PC-3 (cell line): Measurements from ENCODE around the gene PHF2. TPM values are rescaled to one million over a fixed set of nuclear protein-coding genes. Genes with fewer than 3 reads are reported as not detected.

ENCODE experiments used
- ATAC-seq: fragments of 200-7000 bp; cut with Tn5 transposase; 2 replicates; pipeline ENCODE4 v1.9.1; 2020; ENCODE audit warnings: mild to moderate bottlenecking, moderate library complexity
- BruUV-seq: library from RNA; stranded (reverse); fragments of 400-500 nt; replicated peaks from 2 replicates; lab custom pipeline; 2021; lab: Mats Ljungman, UMichigan
- CTCF ChIA-PET: fragments of 300-600 bp; sonication (Branson Sonifier 250); formaldehyde crosslinking; loops from one replicate; lab custom pipeline; 2022; ENCODE audit warnings: antibody characterized with exemption; lab: Charles Lee
- POLR2A ChIA-PET: fragments of 300-600 bp; sonication (Branson Sonifier 250); formaldehyde crosslinking; loops from one replicate; lab custom pipeline; 2022; ENCODE audit warnings: antibody characterized with exemption; ENCODE audit not compliant: unreplicated experiment; lab: Charles Lee
- DNase-seq: peaks from one replicate; pipeline ENCODE4 v3.0.0-alpha.2; 2015
- H2AFZ ChIP-seq: fragments of 300-600 bp; sonication (generic); 2 replicates; pipeline ENCODE4 v1.6.0; 2016; ENCODE audit warnings: antibody characterized with exemption, low read length
- H3F3A ChIP-seq: fragments of 300-600 bp; sonication (generic); one replicate; pipeline ENCODE4 v1.6.0; 2017; ENCODE audit warnings: antibody characterized with exemption, low read length, control low read depth, mild to moderate bottlenecking; ENCODE audit not compliant: unreplicated experiment
- H3K27ac ChIP-seq: fragments of 300-600 bp; sonication (generic); 2 replicates; pipeline ENCODE4 v1.5.1; 2016; ENCODE audit warnings: mild to moderate bottlenecking, low read length
- H3K27me3 ChIP-seq: fragments of 300-600 bp; sonication (generic); 2 replicates; pipeline ENCODE4 v1.6.1; 2016; ENCODE audit warnings: low read length, mixed read lengths
- H3K36me3 ChIP-seq: fragments of 300-600 bp; sonication (generic); 2 replicates; pipeline ENCODE4 v1.6.1; 2016; ENCODE audit warnings: low read depth, mixed run types, low read length, mixed read lengths
- H3K4me1 ChIP-seq: fragments of 300-600 bp; sonication (generic); 2 replicates; pipeline ENCODE4 v1.5.1; 2016; ENCODE audit warnings: low read length; ENCODE audit not compliant: insufficient read depth
- H3K4me2 ChIP-seq: fragments of 300-600 bp; sonication (generic); 2 replicates; pipeline ENCODE4 v1.6.0; 2016; ENCODE audit warnings: low read length
- H3K4me3 ChIP-seq: fragments of 300-600 bp; sonication (generic); 2 replicates; pipeline ENCODE4 v1.5.1; 2016; ENCODE audit warnings: mild to moderate bottlenecking, low read length, mixed read lengths
- H3K79me2 ChIP-seq: fragments of 300-600 bp; sonication (generic); 2 replicates; pipeline ENCODE4 v1.6.1; 2017; ENCODE audit warnings: low read length, mixed read lengths
- H3K9ac ChIP-seq: fragments of 300-600 bp; sonication (generic); 2 replicates; pipeline ENCODE4 v1.6.0; 2016; ENCODE audit warnings: mild to moderate bottlenecking, low read length
- H3K9me2 ChIP-seq: fragments of 300-600 bp; sonication (generic); replicated peaks from 2 replicates; pipeline ENCODE4 v1.6.1; 2016; ENCODE audit warnings: mixed run types, low read length, mixed read lengths
- H3K9me3 ChIP-seq: fragments of 300-600 bp; sonication (generic); 2 replicates; pipeline ENCODE4 v1.6.1; 2016; ENCODE audit warnings: low read length, mixed read lengths
- H4K20me1 ChIP-seq: fragments of 300-600 bp; sonication (generic); 2 replicates; pipeline ENCODE4 v1.6.1; 2016; ENCODE audit warnings: low read length, mixed read lengths
- EZH2 ChIP-seq: fragments of 300-600 bp; sonication (generic); IDR thresholded peaks from one replicate; pipeline ENCODE4 v1.6.1; 2017; ENCODE audit warnings: antibody characterized with exemption, mild to moderate bottlenecking, low read length; ENCODE audit not compliant: unreplicated experiment
- EZH2phosphoT487 ChIP-seq: fragments of 300-600 bp; sonication (generic); IDR thresholded peaks from 2 replicates; pipeline ENCODE4 v1.6.1; 2018; ENCODE audit warnings: mild to moderate bottlenecking, antibody characterized with exemption, low read length, borderline replicate concordance
- intact Hi-C: fragments of 100-400 bp; cut with micrococcal nuclease; formaldehyde crosslinking; loops from 2 replicates; pipeline ENCODE4 v1.9.0; 2023
- total RNA-seq: library from RNA; depleted of rRNA; stranded (reverse); fragments of >200 nt; gene quantifications from 2 replicates; pipeline ENCODE4 v1.2.3, GENCODE V29; 2014
- TF ChIP-seq, protein P1 (sequence below): fragments of 300-600 bp; sonication (generic); conservative IDR thresholded peaks from 2 replicates; pipeline ENCODE4 v1.5.1; 2017; ENCODE audit warnings: antibody characterized with exemption, low read depth, mild to moderate bottlenecking, low read length

The PHF2 gene
- total RNA-seq, 1 experiment from 2014 or later = 10.6 TPM

DNA sequence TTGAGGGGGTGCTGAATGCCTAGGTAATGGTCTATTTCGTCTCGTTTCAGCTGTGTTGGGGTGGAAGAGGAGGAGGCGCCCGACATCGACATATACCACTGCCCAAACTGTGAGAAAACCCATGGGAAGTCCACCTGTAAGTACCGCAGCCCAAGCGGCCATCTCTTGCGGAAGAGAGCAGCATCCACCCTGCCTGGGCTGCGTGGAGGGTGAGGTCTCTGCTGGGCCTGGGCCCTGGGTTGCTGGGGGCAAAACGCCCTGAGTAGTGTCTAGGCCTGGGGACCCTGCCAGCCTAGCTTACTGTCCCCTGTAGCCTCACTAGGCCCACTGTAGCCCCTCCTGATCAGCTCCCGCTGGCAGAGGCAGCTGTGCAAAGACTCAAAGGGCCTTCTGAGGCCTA is 53.5 kb downstream of the PHF2 start:
- DNase-seq (no peak), ATAC-seq (no peak)
- H4K20me1 ChIP-seq = no peaks in the 10 kb centered on the region
- H3K4me3 ChIP-seq = no peak overlapping the region
- CTCF ChIA-PET = no interaction called here
- H2AFZ ChIP-seq = no peak overlapping the region
- POLR2A ChIA-PET = no interaction called here
- no peak overlapping the region for H3K9ac ChIP-seq
- no peaks in the 10 kb centered on the region for H3K9me3 ChIP-seq
- no peak overlapping the region for H3K27ac ChIP-seq
- H3K79me2 ChIP-seq = 0 out of 2 replicates have a peak, but pooled peaks cover 2% of the 10 kb centered on the region
- BruUV-seq = no TSS peak
- H3F3A ChIP-seq = no peaks in the 10 kb centered on the region
- H3K4me1 ChIP-seq = no peaks in the 10 kb centered on the region
- no peak overlapping the region for H3K4me2 ChIP-seq
- H3K36me3 ChIP-seq = no peaks in the 10 kb centered on the region
- H3K9me2 ChIP-seq = no peaks in the 10 kb centered on the region
- intact Hi-C loops = no loop called here
- TF ChIP-seq, protein P1, sequence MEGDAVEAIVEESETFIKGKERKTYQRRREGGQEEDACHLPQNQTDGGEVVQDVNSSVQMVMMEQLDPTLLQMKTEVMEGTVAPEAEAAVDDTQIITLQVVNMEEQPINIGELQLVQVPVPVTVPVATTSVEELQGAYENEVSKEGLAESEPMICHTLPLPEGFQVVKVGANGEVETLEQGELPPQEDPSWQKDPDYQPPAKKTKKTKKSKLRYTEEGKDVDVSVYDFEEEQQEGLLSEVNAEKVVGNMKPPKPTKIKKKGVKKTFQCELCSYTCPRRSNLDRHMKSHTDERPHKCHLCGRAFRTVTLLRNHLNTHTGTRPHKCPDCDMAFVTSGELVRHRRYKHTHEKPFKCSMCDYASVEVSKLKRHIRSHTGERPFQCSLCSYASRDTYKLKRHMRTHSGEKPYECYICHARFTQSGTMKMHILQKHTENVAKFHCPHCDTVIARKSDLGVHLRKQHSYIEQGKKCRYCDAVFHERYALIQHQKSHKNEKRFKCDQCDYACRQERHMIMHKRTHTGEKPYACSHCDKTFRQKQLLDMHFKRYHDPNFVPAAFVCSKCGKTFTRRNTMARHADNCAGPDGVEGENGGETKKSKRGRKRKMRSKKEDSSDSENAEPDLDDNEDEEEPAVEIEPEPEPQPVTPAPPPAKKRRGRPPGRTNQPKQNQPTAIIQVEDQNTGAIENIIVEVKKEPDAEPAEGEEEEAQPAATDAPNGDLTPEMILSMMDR = no peak
- no peak for TF ChIP-seq EZH2phosphoT487
- no peak for TF ChIP-seq EZH2
- no peaks in the 10 kb centered on the region for H3K27me3 ChIP-seq

DNA sequence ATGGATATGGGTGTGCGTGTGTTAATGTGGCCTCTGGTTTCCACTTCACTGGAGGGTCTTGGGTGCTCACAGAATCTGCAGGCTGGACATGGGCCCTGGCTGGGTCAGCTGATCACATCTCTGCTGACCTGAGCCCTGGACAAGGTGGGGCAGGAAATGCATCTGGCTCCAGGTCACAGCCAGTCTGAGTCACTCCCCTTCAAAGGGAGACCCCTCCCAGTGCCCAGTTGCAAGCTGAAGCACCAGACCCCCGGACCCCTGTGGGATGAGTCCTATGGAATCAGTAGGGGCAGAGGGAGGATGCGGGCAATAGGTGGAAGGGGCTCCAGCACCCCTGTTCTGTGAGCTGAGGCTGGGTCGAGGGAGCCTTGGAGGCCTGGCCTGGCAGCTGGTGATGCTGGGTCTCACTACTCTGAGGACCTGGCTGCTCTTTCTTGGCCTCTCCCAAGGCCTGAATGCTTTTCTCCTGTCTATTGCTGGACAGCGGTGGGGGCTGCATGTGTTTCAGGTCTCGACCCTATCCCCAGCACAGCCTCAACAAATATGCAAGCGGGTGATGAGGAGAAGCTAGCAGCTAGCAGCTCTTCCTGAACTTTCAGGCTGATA is 54.5 kb downstream of the PHF2 start:
- Histone ChIP-seq H3K4me1 (no peaks in the 10 kb centered on the region), H4K20me1 (no peaks in the 10 kb centered on the region), H3K9ac (no peak overlapping the region), H2AFZ (no peak overlapping the region), H3K79me2 (0 out of 2 replicates have a peak, but pooled peaks cover 2% of the 10 kb centered on the region), H3K36me3 (no peaks in the 10 kb centered on the region), H3F3A (no peaks in the 10 kb centered on the region), H3K4me3 (no peak overlapping the region), H3K27ac (no peak overlapping the region), H3K9me2 (no peaks in the 10 kb centered on the region), H3K4me2 (no peak overlapping the region), H3K27me3 (no peaks in the 10 kb centered on the region), H3K9me3 (no peaks in the 10 kb centered on the region)
- no peak for DNase-seq
- POLR2A ChIA-PET = no interaction called here
- BruUV-seq = no TSS peak
- ATAC-seq = no peak
- intact Hi-C loops = no loop called here
- CTCF ChIA-PET = no interaction called here
- TF ChIP-seq, protein P1 = no peak
- TF ChIP-seq EZH2phosphoT487 (no peak), EZH2 (no peak)

DNA sequence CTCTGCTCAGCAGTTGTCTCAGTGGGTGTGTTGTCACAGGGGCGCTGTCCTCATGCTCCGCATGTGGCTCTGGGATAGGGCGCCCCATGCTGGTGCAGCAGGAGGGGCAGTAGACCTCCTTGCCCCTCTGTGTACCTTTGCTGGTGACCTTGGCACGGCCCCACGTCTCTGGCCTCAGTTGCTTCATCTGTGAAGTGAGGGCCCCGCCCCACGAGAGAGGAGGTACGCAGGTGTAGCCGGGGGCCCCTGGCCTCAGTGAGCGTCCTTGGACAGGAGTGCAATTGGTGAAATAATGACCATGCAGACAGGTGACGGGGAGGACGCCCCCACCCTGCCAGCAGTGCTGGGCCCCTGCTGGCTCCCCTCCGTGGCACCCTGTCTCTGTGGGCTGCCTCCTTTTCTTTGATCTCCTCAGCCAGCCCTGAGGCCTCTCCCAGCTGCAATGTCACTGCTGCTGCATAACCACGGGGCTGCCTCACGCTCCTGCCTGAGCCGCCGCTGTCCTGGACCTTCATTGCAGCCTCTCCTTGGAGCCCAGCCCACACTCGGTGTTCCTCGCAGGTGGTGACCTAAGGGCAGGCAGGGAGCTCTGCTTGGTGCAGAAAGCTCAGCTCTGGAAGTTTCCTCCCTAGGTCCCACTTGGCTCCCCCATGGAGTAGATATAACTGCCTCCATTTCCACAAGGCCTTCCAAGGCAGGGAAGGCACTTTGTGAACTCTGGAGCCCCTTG is 57.3 kb downstream of the PHF2 start:
- no TSS peak for BruUV-seq
- no peaks in the 10 kb centered on the region for H4K20me1 ChIP-seq
- CTCF ChIA-PET = no interaction called here
- H3F3A ChIP-seq = no peaks in the 10 kb centered on the region
- H3K4me3 ChIP-seq = no peak overlapping the region
- H3K4me1 ChIP-seq = no peaks in the 10 kb centered on the region
- POLR2A ChIA-PET = no interaction called here
- no peak for TF ChIP-seq EZH2phosphoT487
- TF ChIP-seq EZH2 = no peak
- TF ChIP-seq, protein P1 = no peak
- H2AFZ ChIP-seq = no peak overlapping the region
- intact Hi-C loops = no loop called here
- no peak overlapping the region for H3K9ac ChIP-seq
- H3K79me2 ChIP-seq = no peaks in the 10 kb centered on the region
- no peaks in the 10 kb centered on the region for H3K9me2 ChIP-seq
- no peaks in the 10 kb centered on the region for H3K36me3 ChIP-seq
- no peak for ATAC-seq
- no peak for DNase-seq
- H3K4me2 ChIP-seq = no peak overlapping the region
- H3K9me3 ChIP-seq = no peaks in the 10 kb centered on the region
- H3K27me3 ChIP-seq = no peaks in the 10 kb centered on the region
- no peak overlapping the region for H3K27ac ChIP-seq
